Heart left ventricle (tissue), 16 donors: Measurements from ENCODE around the gene MYO1H. TPM values are rescaled to one million over a fixed set of nuclear protein-coding genes. Genes with fewer than 3 reads are reported as not detected.

Source experiments
- ATAC-seq, 4 donors: fragments of 200-7000 bp; cut with Tn5 transposase; one replicate each; pipeline ENCODE4 v1.9.1; 2020 to 2022; ENCODE audit warnings: moderate library complexity in 4 of 4, mild to moderate bottlenecking in 3 of 4, moderate number of reproducible peaks in 1 of 4
- DNase-seq, 5 donors: peaks; one replicate each; pipeline ENCODE4 v3.0.0-alpha.2; 2020
- H3K27ac ChIP-seq, 12 donors: fragments of 200-600 bp; sonication (generic) in 4 of 12; one replicate each; pipeline versions ENCODE4 v1.5.0 to v1.8.0; 2016 to 2022; ENCODE audit warnings: mild to moderate bottlenecking in 2 of 12
- H3K27me3 ChIP-seq, 9 donors: fragments of 200-600 bp; sonication (generic) in 2 of 9; one replicate each; pipeline versions ENCODE4 v1.5.1 to v1.8.0; 2016 to 2022; ENCODE audit warnings: mild to moderate bottlenecking in 3 of 9
- H3K36me3 ChIP-seq, 9 donors: fragments of 200-600 bp; sonication (generic) in 2 of 9; one replicate each; pipeline versions ENCODE4 v1.5.0 to v1.8.0; 2018 to 2022; ENCODE audit warnings: mild to moderate bottlenecking in 2 of 9
- H3K4me1 ChIP-seq, 12 donors: fragments of 200-600 bp; sonication (generic) in 4 of 12; one replicate each; pipeline versions ENCODE4 v1.5.0 to v1.8.0; 2016 to 2022; ENCODE audit warnings: mild to moderate bottlenecking in 3 of 12
- H3K4me3 ChIP-seq, 12 donors: fragments of 200-600 bp; sonication (generic) in 4 of 12; one replicate each; pipeline versions ENCODE4 v1.5.0 to v1.8.0; 2017 to 2022; ENCODE audit warnings: mild to moderate bottlenecking in 9 of 12, moderate library complexity in 4 of 12
- H3K9me3 ChIP-seq, 12 donors: fragments of 200-600 bp; sonication (generic) in 4 of 12; one replicate each; pipeline versions ENCODE4 v1.5.0 to v1.8.0; 2016 to 2022; ENCODE audit warnings: mild to moderate bottlenecking in 1 of 12
- POLR2A ChIP-seq, 2 donors: fragments of 450-650 bp; IDR thresholded peaks; one replicate each; pipeline ENCODE4 v1.6.1; 2017; ENCODE audit warnings: antibody characterized with exemption in 2 of 2, mild to moderate bottlenecking in 2 of 2, moderate library complexity in 2 of 2
- WGBS, 4 donors: extraction: QIAGEN DNeasy Blood & Tissue Kit in 2 of 4; methylation state at CpG; one replicate each; pipeline versions ENCODE4 v1.1.5 to v1.1.7; 2013 to 2018; 5-methylcytosine and 5-hydroxymethylcytosine counted together
- intact Hi-C, 10 donors: fragments of 100-400 bp; cut with DNase I; formaldehyde crosslinking; loops; one replicate each; pipeline versions ENCODE4 v1.11.1 to v1.14.2; 2022
- polyA plus RNA-seq, 2 donors: library from polyadenylated mRNA; stranded (reverse); fragments of 200-250 nt; gene quantifications; one replicate each; pipeline ENCODE4 v1.2.3, GENCODE V29; 2013
- total RNA-seq, 9 donors: library from RNA; depleted of rRNA in 2 of 9; stranded (reverse); fragments of >200 nt in 2 of 9; fragmentation: NEBNext Ultra II Directional in 3 of 9; extraction: Animal tissue kit (Norgen Biotek cat#: 25700) in 3 of 9; gene quantifications; one replicate each; pipeline versions ENCODE4 v1.1.0 to v1.2.4, GENCODE V29; 2016 to 2023
- TF ChIP-seq, protein P1 (sequence below), 12 donors: fragments of 200-600 bp; sonication (generic) in 4 of 12; IDR thresholded peaks; one replicate each; pipeline versions ENCODE4 v1.5.0 to v1.8.0; 2018 to 2022; ENCODE audit warnings: antibody characterized with exemption in 12 of 12, mild to moderate bottlenecking in 5 of 12
- donor health status: ischemic (EF 13 %, LVEDD 7.1; RV severe dilation, severe dysfunction).
- donor health status: healthy with polysubstance abuse.
- donor health status: DM: no; HTN: yes; CAD: no.
- donor health status: DM: no; HTN: no; CAD: no.
- donor health status: ischemic (EF 25% LVEDD 6.9; RV normal size, moderate dysfunction).
- donor health status: ischemic (EF 25% LVEDD 5.7; RV mildly dilated, moderate dysfunction).
- donor health status: healthy.
- donor health status: DM: yes; HTN: yes; CAD: no.
- donor health status: ischemic (EF 35%, LVEDD 5.7; RV mildly dilated, moderate dysfunction).
- donor health status: nonischemic (EF 11% LVEDD 7.7; RV severe dilation, severe dysfunction).
- donor health status: DM: yes; HTN: yes; CAD: no.
- donor health status: PGD.
- donor health status: ischemic (EF 29% LVEDD 5.4; RV normal size, mild dysfunction).
- donor health status: nonischemic (EF 23%, LVEDD 6.1; RV moderate dilation, normal function).

The MYO1H gene
- total and polyA plus RNA-seq, 11 donors, result 0.04 to 1.00 (median 0.22) TPM; not detected in 3

GRCh38 chr12:109477185-109477962, 129.7 kb downstream of the MYO1H start, which contains the start of the genes KCTD10 and UBE3B:
Gene KCTD10 (minus strand): TSS chr12:109477300. CDS start chr12:109477262, 38 bp downstream.
Gene UBE3B (plus strand): TSS chr12:109477634. CDS start chr12:109483552, 5,918 bp downstream.
- intact Hi-C loops, result loop anchor here (1.0 to 5.0 kb wide), 7 partner anchors 15 to 95 kb away; partner anchors contain the start of genes MMAB (in 1 of the 10) and MVK (in 1 of the 10)
- peaks cover 0 to 20% (median 9%) of the 10 kb centered on the region in 9 donors for H3K36me3 ChIP-seq
- peak; percentile 91 to 93 (median 92) for DNase-seq
- no peaks in the 10 kb centered on the region for H3K9me3 ChIP-seq
- TF ChIP-seq POLR2A (IDR thresholded peaks at IDR 0.05), result peak in 1 of 2 donors; percentile 50
- TF ChIP-seq, protein P1, sequence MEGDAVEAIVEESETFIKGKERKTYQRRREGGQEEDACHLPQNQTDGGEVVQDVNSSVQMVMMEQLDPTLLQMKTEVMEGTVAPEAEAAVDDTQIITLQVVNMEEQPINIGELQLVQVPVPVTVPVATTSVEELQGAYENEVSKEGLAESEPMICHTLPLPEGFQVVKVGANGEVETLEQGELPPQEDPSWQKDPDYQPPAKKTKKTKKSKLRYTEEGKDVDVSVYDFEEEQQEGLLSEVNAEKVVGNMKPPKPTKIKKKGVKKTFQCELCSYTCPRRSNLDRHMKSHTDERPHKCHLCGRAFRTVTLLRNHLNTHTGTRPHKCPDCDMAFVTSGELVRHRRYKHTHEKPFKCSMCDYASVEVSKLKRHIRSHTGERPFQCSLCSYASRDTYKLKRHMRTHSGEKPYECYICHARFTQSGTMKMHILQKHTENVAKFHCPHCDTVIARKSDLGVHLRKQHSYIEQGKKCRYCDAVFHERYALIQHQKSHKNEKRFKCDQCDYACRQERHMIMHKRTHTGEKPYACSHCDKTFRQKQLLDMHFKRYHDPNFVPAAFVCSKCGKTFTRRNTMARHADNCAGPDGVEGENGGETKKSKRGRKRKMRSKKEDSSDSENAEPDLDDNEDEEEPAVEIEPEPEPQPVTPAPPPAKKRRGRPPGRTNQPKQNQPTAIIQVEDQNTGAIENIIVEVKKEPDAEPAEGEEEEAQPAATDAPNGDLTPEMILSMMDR (IDR thresholded peaks at IDR 0.05), result peak in 4 of 12 donors; percentile 9 to 26 (median 20)
- H3K4me3 ChIP-seq, result peak within 1 kb of the TSS; percentile 59 to 92 (median 82)
- whole genome bisulfite sequencing, 4 donors, result 0 to 1% (median 0%) methylated on average over 20 to 54 of the region's 54 CpGs
- H3K27ac ChIP-seq, result peak within 1 kb of the TSS; percentile 91 to 99 (median 98)
- H3K4me1 ChIP-seq, result peaks cover 12 to 65% (median 43%) of the 10 kb centered on the region in 12 donors
- H3K27me3 ChIP-seq, result no peaks in the 10 kb centered on the region
- peak; percentile 98 to 99 (median 98) for ATAC-seq

GRCh38 chr12:109477963-109478315, 130.2 kb downstream of the MYO1H start:
- intact Hi-C loops, result loop anchor here (1.0 to 5.0 kb wide), 7 partner anchors 16 to 94 kb away; partner anchors contain the start of genes MMAB (in 1 of the 10) and MVK (in 1 of the 10)

GRCh38 chr12:109479761-109480160, 132.1 kb downstream of the MYO1H start:
- no peak for ATAC-seq

More at GRCh38 chr12:109477963-109478315, 130.2 kb downstream of the MYO1H start:
- peaks cover 12 to 59% (median 40%) of the 10 kb centered on the region in 12 donors for H3K4me1 ChIP-seq
- WGBS, 4 donors, result 2 to 6% (median 2%) methylated on average over 9 of the region's 9 CpGs
- H3K4me3 ChIP-seq, result peak overlapping the region; percentile 59 to 92 (median 82)
- TF ChIP-seq, protein P1 (IDR thresholded peaks at IDR 0.05), result no peak
- no peak for TF ChIP-seq POLR2A (IDR thresholded peaks at IDR 0.05)
- DNase-seq (no peak), ATAC-seq (no peak)
- H3K36me3 ChIP-seq, result peaks cover 0 to 20% (median 9%) of the 10 kb centered on the region in 9 donors
- no peaks in the 10 kb centered on the region for H3K27me3 ChIP-seq
- peak overlapping the region; percentile 91 to 99 (median 98) for H3K27ac ChIP-seq
- no peaks in the 10 kb centered on the region for H3K9me3 ChIP-seq

More at GRCh38 chr12:109479761-109480160, 132.1 kb downstream of the MYO1H start:
- intact Hi-C loops, result loop anchor here in 7 of 10 donors (5.0 kb wide), 3 partner anchors 47 to 93 kb away; partner anchors contain the start of genes MMAB (in 1 of the 7) and MVK (in 1 of the 7)
- H3K4me1 ChIP-seq, result peaks cover 12 to 41% (median 30%) of the 10 kb centered on the region in 12 donors
- no peaks in the 10 kb centered on the region for H3K27me3 ChIP-seq
- TF ChIP-seq, protein P1 (IDR thresholded peaks at IDR 0.05), result no peak
- TF ChIP-seq POLR2A (IDR thresholded peaks at IDR 0.05), result no peak
- no peak for DNase-seq
- H3K27ac ChIP-seq, result no peak overlapping the region
- H3K9me3 ChIP-seq, result no peaks in the 10 kb centered on the region
- WGBS, 4 donors, result 58 to 70% (median 61%) methylated on average over 1 of the region's 1 CpG
- H3K36me3 ChIP-seq, result peaks cover 0 to 35% (median 19%) of the 10 kb centered on the region in 9 donors
- no peak overlapping the region for H3K4me3 ChIP-seq
